OCI-LY7 (cell line): Measurements from ENCODE around the gene FANCE. TPM values are rescaled to one million over a fixed set of nuclear protein-coding genes. Genes with fewer than 3 reads are reported as not detected.

Experiments
- BruUV-seq: library from RNA; stranded (reverse); fragments of 400-500 nt; replicated peaks from 2 replicates; lab custom pipeline; 2021; lab: Mats Ljungman, UMichigan
- CTCF ChIA-PET: fragments of 300-600 bp; sonication (Branson Sonifier 250); formaldehyde crosslinking; loops from one replicate; lab custom pipeline; 2022; ENCODE audit warnings: antibody characterized with exemption; ENCODE audit not compliant: unreplicated experiment; lab: Charles Lee
- POLR2A ChIA-PET: fragments of 300-600 bp; sonication (Branson Sonifier 250); formaldehyde crosslinking; loops from one replicate; lab custom pipeline; 2022; ENCODE audit warnings: antibody characterized with exemption; lab: Charles Lee
- DNase-seq: peaks from one replicate; pipeline ENCODE4 v3.0.0-alpha.2; 2015; ENCODE audit warnings: low spot score
- H2AFZ ChIP-seq: fragments of 200-600 bp; sonication (generic), shearing (Covaris generic); 2 replicates; pipeline ENCODE4 v1.6.1; 2014; ENCODE audit warnings: mild to moderate bottlenecking, antibody characterized with exemption, low read length, moderate library complexity
- H3K27ac ChIP-seq: fragments of 200-600 bp; sonication (generic); 2 replicates; pipeline ENCODE4 v1.5.1; 2014; ENCODE audit warnings: mixed run types, low read depth, mild to moderate bottlenecking, moderate library complexity, low read length, inconsistent platforms; ENCODE audit not compliant: poor library complexity, severe bottlenecking
- H3K36me3 ChIP-seq: fragments of 200-600 bp; sonication (generic); 2 replicates; pipeline ENCODE4 v1.6.1; 2014; ENCODE audit warnings: mild to moderate bottlenecking, antibody characterized with exemption, low read length, moderate library complexity, mixed read lengths; ENCODE audit not compliant: insufficient read depth
- H3K4me1 ChIP-seq: fragments of 200-600 bp; sonication (generic); 2 replicates; pipeline ENCODE4 v1.5.1; 2014; ENCODE audit warnings: mild to moderate bottlenecking, low read length; ENCODE audit not compliant: insufficient read depth, poor library complexity, severe bottlenecking
- H3K4me2 ChIP-seq: fragments of 200-600 bp; sonication (generic); 2 replicates; pipeline ENCODE4 v1.6.1; 2014; ENCODE audit warnings: mild to moderate bottlenecking, low read length
- H3K4me3 ChIP-seq: fragments of 200-600 bp; sonication (generic); 2 replicates; pipeline ENCODE4 v1.5.1; 2014; ENCODE audit warnings: mild to moderate bottlenecking, low read depth, low read length; ENCODE audit not compliant: poor library complexity, severe bottlenecking
- H3K79me2 ChIP-seq: fragments of 200-600 bp; sonication (generic); 2 replicates; pipeline ENCODE4 v1.6.1; 2016; ENCODE audit warnings: low read depth, mild to moderate bottlenecking, low read length, moderate library complexity, mixed read lengths; ENCODE audit not compliant: insufficient read depth
- H3K9me2 ChIP-seq: fragments of 200-600 bp; sonication (generic); 2 replicates; pipeline ENCODE4 v1.6.1; 2016; ENCODE audit warnings: mild to moderate bottlenecking, low read length, mixed read lengths; ENCODE audit not compliant: insufficient read depth
- H3K9me3 ChIP-seq: fragments of 200-600 bp; sonication (generic); 2 replicates; pipeline ENCODE4 v1.6.1; 2014; ENCODE audit warnings: mild to moderate bottlenecking, mixed run types, low read length, mixed read lengths
- H4K20me1 ChIP-seq: fragments of 200-600 bp; sonication (generic); 2 replicates; pipeline ENCODE4 v1.6.1; 2014; ENCODE audit warnings: mild to moderate bottlenecking, antibody characterized with exemption, low read length, moderate library complexity, mixed read lengths; ENCODE audit not compliant: insufficient read depth
- EZH2phosphoT487 ChIP-seq: fragments of 200-600 bp; sonication (generic); IDR thresholded peaks from 2 replicates; pipeline ENCODE4 v1.6.1; 2018; ENCODE audit warnings: low read depth, borderline replicate concordance, mild to moderate bottlenecking, mixed run types, antibody characterized with exemption, low read length, moderate library complexity, mixed read lengths
- intact Hi-C: fragments of 100-400 bp; cut with micrococcal nuclease; formaldehyde crosslinking; loops from one replicate; pipeline ENCODE4 v1.10.0; 2022; ENCODE audit not compliant: unreplicated experiment
- total RNA-seq, 2 experiments: library from RNA; depleted of rRNA in 1 of 2; stranded (reverse); fragments of >200 nt in 1 of 2; shearing (Covaris generic) in 1 of 2; gene quantifications; 2 replicates each; pipeline ENCODE4 v1.2.3, GENCODE V29; 2014 to 2022
- TF ChIP-seq, protein P1 (sequence below): fragments of 200-600 bp; sonication (generic); conservative IDR thresholded peaks from 2 replicates; pipeline ENCODE4 v1.5.1; 2014; ENCODE audit warnings: mild to moderate bottlenecking, antibody characterized with exemption, low read length, moderate library complexity, mixed read lengths

The FANCE gene
- total RNA-seq, 2 experiments from 2014 or later = 14.4 to 17.4 TPM

DNA sequence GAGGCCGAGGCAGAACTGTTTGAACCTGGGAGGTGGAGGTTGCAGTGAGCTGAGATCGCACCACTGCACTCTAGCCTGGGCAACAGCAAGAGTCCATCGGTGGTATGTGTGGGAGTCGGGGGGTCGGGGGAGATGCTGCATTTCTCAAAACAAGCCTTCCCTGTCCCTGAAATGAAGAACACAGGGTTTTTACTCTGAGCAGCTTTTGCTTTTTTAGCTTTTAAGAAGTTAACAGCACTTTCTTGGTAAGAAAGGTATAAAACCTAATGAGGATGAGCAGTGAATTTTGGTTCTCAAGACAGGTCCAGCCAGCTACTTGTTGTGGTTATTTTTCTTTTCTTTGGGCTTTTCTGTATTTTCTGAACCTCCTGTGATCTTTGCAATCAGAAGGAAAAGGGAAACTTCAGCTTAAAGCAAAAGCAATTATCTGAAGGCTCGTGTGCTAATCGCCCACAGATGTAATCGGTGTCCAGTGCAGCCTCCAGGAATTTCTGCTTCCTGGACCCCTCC lies 19.8 kb downstream of the FANCE start:
- Histone ChIP-seq H3K79me2 (peaks cover 32% of the 10 kb centered on the region), H4K20me1 (peaks cover 25% of the 10 kb centered on the region), H3K9me3 (no peaks in the 10 kb centered on the region), H3K4me3 (peak overlapping the region; percentile 91), H3K36me3 (peaks cover 67% of the 10 kb centered on the region), H2AFZ (no peak overlapping the region), H3K27ac (peak overlapping the region; percentile 21), H3K9me2 (no peaks in the 10 kb centered on the region), H3K4me2 (peak overlapping the region; percentile 99), H3K4me1 (peaks cover 38% of the 10 kb centered on the region)
- TF ChIP-seq, protein P1, sequence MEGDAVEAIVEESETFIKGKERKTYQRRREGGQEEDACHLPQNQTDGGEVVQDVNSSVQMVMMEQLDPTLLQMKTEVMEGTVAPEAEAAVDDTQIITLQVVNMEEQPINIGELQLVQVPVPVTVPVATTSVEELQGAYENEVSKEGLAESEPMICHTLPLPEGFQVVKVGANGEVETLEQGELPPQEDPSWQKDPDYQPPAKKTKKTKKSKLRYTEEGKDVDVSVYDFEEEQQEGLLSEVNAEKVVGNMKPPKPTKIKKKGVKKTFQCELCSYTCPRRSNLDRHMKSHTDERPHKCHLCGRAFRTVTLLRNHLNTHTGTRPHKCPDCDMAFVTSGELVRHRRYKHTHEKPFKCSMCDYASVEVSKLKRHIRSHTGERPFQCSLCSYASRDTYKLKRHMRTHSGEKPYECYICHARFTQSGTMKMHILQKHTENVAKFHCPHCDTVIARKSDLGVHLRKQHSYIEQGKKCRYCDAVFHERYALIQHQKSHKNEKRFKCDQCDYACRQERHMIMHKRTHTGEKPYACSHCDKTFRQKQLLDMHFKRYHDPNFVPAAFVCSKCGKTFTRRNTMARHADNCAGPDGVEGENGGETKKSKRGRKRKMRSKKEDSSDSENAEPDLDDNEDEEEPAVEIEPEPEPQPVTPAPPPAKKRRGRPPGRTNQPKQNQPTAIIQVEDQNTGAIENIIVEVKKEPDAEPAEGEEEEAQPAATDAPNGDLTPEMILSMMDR = no peak
- TF ChIP-seq EZH2phosphoT487 = no peak
- no peak for DNase-seq
- POLR2A ChIA-PET = interaction anchor here (0.6 to 2.9 kb wide), 7 partner anchors 10 to 580 kb away, joined by 3 to 21 read pairs (median 3); no protein-coding TSS in a partner anchor
- CTCF ChIA-PET = interaction anchor here (0.6 kb wide), 1 partner anchor 128 kb away, joined by 3 read pairs; no protein-coding TSS in a partner anchor
- intact Hi-C loops = no loop called here
- no TSS peak for BruUV-seq

DNA sequence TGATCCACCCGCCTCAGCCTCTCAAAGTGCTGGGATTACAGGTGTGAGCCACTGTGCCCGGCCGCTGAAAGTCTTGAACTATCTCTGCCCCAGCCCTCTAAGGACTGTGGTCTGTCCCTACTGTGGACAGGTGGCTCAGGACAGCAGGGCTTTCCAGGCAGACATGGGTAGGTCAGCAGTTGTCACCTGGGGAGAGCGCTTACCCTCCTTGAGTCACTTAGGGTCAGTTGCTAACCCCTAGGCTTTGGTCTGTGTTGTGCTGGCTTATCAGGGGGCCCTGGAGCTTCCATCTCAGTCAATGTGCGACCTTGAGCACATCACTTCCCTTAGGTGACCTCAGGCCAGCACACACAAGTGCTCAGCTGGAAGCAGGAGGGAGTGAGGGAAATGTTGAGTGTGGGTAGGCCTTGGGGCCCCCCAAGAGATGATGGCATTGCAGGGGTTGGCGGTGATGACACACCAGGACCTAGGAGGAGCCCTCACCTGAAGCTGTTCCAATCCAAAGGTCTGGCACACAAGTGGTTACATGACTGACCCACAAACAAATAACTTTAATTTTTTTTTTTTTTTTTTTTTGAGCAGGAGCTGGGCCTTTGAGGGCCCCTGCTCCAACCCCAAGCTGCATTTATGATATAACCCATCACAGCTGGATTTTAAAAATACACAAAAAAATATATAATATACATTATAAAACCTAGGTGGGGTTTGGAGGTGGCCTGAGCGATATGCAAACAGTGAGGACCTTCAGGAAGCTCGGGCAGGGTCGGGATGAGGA lies 21.1 kb downstream of the FANCE start:
- H3K27ac ChIP-seq = peak overlapping the region; percentile 8
- no peak overlapping the region for H3K4me2 ChIP-seq
- DNase-seq = no peak
- intact Hi-C loops = no loop called here
- H3K9me3 ChIP-seq = no peaks in the 10 kb centered on the region
- no peak overlapping the region for H3K4me3 ChIP-seq
- peaks cover 61% of the 10 kb centered on the region for H3K36me3 ChIP-seq
- CTCF ChIA-PET = no interaction called here
- no peaks in the 10 kb centered on the region for H3K9me2 ChIP-seq
- no TSS peak for BruUV-seq
- peaks cover 25% of the 10 kb centered on the region for H4K20me1 ChIP-seq
- peaks cover 31% of the 10 kb centered on the region for H3K79me2 ChIP-seq
- POLR2A ChIA-PET = interaction anchor here (0.6 to 2.9 kb wide), 6 partner anchors 8 to 1586 kb away, joined by 3 to 21 read pairs (median 4); no protein-coding TSS in a partner anchor
- H3K4me1 ChIP-seq = peaks cover 30% of the 10 kb centered on the region
- H2AFZ ChIP-seq = no peak overlapping the region
- TF ChIP-seq EZH2phosphoT487 = no peak
- TF ChIP-seq, protein P1 = no peak

DNA sequence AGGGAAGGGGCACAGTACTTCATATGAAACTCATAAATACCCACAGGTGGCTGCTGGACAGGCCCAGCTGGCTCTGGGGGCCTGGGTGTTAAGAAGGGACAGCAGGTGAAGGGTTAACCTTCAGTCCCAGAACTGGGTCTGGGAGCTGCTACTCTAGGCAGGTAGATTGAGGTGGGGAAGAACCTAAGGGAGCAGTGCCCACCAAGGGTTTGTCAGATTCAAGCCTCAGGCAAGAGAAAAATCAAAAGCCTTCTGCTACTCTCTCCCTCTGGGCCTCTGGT lies 21.7 kb downstream of the FANCE start:
- no TSS peak for BruUV-seq
- Histone ChIP-seq H3K9me3 (no peaks in the 10 kb centered on the region), H3K27ac (peak overlapping the region; percentile 8), H3K4me3 (no peak overlapping the region), H2AFZ (no peak overlapping the region), H3K79me2 (peaks cover 25% of the 10 kb centered on the region), H3K4me1 (peaks cover 30% of the 10 kb centered on the region), H3K36me3 (peaks cover 56% of the 10 kb centered on the region), H4K20me1 (peaks cover 25% of the 10 kb centered on the region), H3K4me2 (no peak overlapping the region), H3K9me2 (no peaks in the 10 kb centered on the region)
- ChIA-PET POLR2A (interaction anchor here (0.6 to 0.7 kb wide), 2 partner anchors 18 to 128 kb away, joined by 3 to 4 read pairs; no protein-coding TSS in a partner anchor), CTCF (no interaction called here)
- intact Hi-C loops = no loop called here
- TF ChIP-seq EZH2phosphoT487 = no peak
- TF ChIP-seq, protein P1 = no peak
- no peak for DNase-seq
